Left ventricle myocardium inferior (tissue), 1 donor: ENCODE data around the gene ZNF483. TPM values are rescaled to one million over a fixed set of nuclear protein-coding genes. Genes with fewer than 3 reads are reported as not detected.

ENCODE experiments used
- DNase-seq: peaks from one replicate; pipeline ENCODE4 v3.0.0-alpha.2; 2020
- H3K27ac ChIP-seq: fragments of 200-600 bp; replicated peaks from 2 replicates; pipeline ENCODE4 v1.8.0; 2021
- H3K27me3 ChIP-seq: fragments of 200-600 bp; 2 replicates; pipeline ENCODE4 v1.8.0; 2021; ENCODE audit warnings: low read depth
- H3K36me3 ChIP-seq: fragments of 200-600 bp; 2 replicates; pipeline ENCODE4 v1.8.0; 2021
- H3K4me1 ChIP-seq: fragments of 200-600 bp; 2 replicates; pipeline ENCODE4 v1.8.0; 2021
- H3K4me3 ChIP-seq: fragments of 200-600 bp; 2 replicates; pipeline ENCODE4 v1.8.0; 2021; ENCODE audit warnings: mild to moderate bottlenecking, moderate library complexity
- H3K9me3 ChIP-seq: fragments of 200-600 bp; replicated peaks from 2 replicates; pipeline ENCODE4 v1.8.0; 2021
- intact Hi-C: fragments of 100-400 bp; cut with micrococcal nuclease; formaldehyde crosslinking; loops from one replicate; pipeline ENCODE4 v1.11.0; 2022
- total RNA-seq: library from RNA; stranded (reverse); fragmentation: NEBNext Ultra II Directional; extraction: Animal tissue kit (Norgen Biotek cat#: 25700); gene quantifications from one replicate; pipeline ENCODE4 v1.2.1, GENCODE V29; 2021
- TF ChIP-seq, protein P1 (sequence below): fragments of 200-600 bp; IDR thresholded peaks from 2 replicates; pipeline ENCODE4 v1.8.0; 2021; ENCODE audit warnings: antibody characterized with exemption, mild to moderate bottlenecking, borderline replicate concordance
- donor health status: DM: no; HTN: yes; CAD: no; lungs with severe emphysema.

The ZNF483 gene
- total RNA-seq, 1 donor from 2014 or later, result 5.8 TPM

DNA sequence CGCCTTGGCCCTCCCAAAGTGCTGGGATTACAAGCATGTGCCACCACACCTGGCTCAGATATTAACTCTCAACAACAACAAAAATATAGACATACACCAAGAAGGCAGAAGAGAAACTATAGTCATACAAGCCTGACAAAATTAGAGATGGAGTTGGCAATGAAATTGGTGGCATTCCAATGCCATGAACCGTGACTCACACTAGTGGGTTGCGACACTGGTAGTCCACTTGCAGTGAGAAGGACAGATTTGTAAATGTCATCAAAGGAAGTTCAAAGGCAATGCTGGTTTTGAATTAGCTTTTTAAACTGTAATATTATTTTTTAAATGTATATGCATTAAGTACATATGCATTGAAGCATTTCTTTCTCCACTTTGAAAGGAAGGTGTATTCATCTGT is 97.6 kb downstream of the ZNF483 start:
- intact Hi-C loops, result no loop called here
- H3K4me1 ChIP-seq, result no peaks in the 10 kb centered on the region
- no peak for DNase-seq
- H3K27me3 ChIP-seq, result no peaks in the 10 kb centered on the region
- TF ChIP-seq, protein P1, sequence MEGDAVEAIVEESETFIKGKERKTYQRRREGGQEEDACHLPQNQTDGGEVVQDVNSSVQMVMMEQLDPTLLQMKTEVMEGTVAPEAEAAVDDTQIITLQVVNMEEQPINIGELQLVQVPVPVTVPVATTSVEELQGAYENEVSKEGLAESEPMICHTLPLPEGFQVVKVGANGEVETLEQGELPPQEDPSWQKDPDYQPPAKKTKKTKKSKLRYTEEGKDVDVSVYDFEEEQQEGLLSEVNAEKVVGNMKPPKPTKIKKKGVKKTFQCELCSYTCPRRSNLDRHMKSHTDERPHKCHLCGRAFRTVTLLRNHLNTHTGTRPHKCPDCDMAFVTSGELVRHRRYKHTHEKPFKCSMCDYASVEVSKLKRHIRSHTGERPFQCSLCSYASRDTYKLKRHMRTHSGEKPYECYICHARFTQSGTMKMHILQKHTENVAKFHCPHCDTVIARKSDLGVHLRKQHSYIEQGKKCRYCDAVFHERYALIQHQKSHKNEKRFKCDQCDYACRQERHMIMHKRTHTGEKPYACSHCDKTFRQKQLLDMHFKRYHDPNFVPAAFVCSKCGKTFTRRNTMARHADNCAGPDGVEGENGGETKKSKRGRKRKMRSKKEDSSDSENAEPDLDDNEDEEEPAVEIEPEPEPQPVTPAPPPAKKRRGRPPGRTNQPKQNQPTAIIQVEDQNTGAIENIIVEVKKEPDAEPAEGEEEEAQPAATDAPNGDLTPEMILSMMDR, result no peak
- no peaks in the 10 kb centered on the region for H3K9me3 ChIP-seq
- H3K36me3 ChIP-seq, result no peaks in the 10 kb centered on the region
- no peak overlapping the region for H3K4me3 ChIP-seq
- no peak overlapping the region for H3K27ac ChIP-seq

Other genes starting within 250 kb of the ZNF483 start
- not detected for gene OR2K2, start 195.0 kb upstream of the ZNF483 start, total RNA-seq
- gene ECPAS, start 40.8 kb upstream of the ZNF483 start, total RNA-seq, result 115 TPM
- 50.2 TPM for gene PTGR1, start 74.5 kb downstream of the ZNF483 start, total RNA-seq
- gene DNAJC25, start 106.2 kb downstream of the ZNF483 start, total RNA-seq, result 5.5 TPM
- 27.4 TPM for gene GNG10, start 136.4 kb downstream of the ZNF483 start, total RNA-seq